ENCODE measurements around the gene SPN.
"Not testable (repeated sequence)": the region's sequence is repeated elsewhere in the genome, so short reads cannot be mapped to it uniquely, and the experiment has no call there.

DNA sequence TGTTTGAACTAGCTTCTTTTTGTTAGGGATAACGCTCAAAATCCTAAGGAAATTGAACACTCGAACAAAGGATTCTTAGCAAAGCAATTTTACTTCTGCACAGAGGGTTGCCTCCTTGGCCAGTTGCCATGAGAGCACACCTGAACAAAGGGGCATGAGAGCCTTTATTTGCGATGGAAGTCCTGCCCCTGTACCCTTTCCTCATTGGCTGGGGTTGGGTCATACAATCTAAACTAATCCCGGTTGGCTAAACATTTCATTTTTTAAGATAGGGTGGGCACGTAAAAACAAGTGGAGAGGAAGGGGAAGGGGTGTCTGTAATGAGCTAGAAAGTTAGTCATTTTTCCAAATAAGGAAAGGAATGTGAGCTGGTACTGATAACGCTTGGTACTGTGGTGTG, 46.6 kb downstream of the SPN start:
- TF ChIP-seq, protein P1, sequence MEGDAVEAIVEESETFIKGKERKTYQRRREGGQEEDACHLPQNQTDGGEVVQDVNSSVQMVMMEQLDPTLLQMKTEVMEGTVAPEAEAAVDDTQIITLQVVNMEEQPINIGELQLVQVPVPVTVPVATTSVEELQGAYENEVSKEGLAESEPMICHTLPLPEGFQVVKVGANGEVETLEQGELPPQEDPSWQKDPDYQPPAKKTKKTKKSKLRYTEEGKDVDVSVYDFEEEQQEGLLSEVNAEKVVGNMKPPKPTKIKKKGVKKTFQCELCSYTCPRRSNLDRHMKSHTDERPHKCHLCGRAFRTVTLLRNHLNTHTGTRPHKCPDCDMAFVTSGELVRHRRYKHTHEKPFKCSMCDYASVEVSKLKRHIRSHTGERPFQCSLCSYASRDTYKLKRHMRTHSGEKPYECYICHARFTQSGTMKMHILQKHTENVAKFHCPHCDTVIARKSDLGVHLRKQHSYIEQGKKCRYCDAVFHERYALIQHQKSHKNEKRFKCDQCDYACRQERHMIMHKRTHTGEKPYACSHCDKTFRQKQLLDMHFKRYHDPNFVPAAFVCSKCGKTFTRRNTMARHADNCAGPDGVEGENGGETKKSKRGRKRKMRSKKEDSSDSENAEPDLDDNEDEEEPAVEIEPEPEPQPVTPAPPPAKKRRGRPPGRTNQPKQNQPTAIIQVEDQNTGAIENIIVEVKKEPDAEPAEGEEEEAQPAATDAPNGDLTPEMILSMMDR (IDR thresholded peaks at IDR 0.05), result not testable (repeated sequence)
- not testable (repeated sequence) for TF ChIP-seq POLR2A (IDR thresholded peaks at IDR 0.05)

Data from tibial nerve (tissue), 3 donors.